ENCODE data around the gene COPG1.
"Not testable (repeated sequence)": the region's sequence is repeated elsewhere in the genome, so short reads cannot be mapped to it uniquely, and the experiment has no call there.

COPG1 gene

GRCh38 chr3:129249284-129250065, at the start of gene COPG1:
COPG1 (plus strand) TSS chr3:129249606; CDS start chr3:129249710, 104 bp downstream.
- no peak for DNase-seq (ENCODE audit: low read depth, low spot score)
- Histone ChIP-seq H3K36me3 (ENCODE audit: insufficient read depth, low read length) (peaks cover 25% of the 10 kb centered on the region), H3K27ac (peak within 1 kb of the TSS; percentile 60; the same call in 1 of the 2 replicates), H3K9ac (ENCODE audit: insufficient read length) (peak within 1 kb of the TSS; percentile 97), H3K4me3 (peak within 1 kb of the TSS; percentile 93), H3K9me3 (ENCODE audit: low read depth, low read length) (no peaks in the 10 kb centered on the region)
- TF ChIP-seq POLR2AphosphoS5 (IDR thresholded peaks at IDR 0.05; ENCODE audit: borderline replicate concordance, low read depth, low read length) (peak; percentile 99), FOXP2 (optimal IDR thresholded peaks at IDR 0.05; ENCODE audit: control extremely low read depth, extremely low read length, insufficient read depth) (no peak)

GRCh38 chr3:129204473-129204872, 44.9 kb upstream of the COPG1 start:
- DNase-seq (ENCODE audit: low read depth, low spot score) = no peak
- TF ChIP-seq FOXP2 (optimal IDR thresholded peaks at IDR 0.05; ENCODE audit: control extremely low read depth, extremely low read length, insufficient read depth) = no peak
- no peak for TF ChIP-seq EZH2 (IDR thresholded peaks at IDR 0.05)
- Histone ChIP-seq H3K27ac (no peak overlapping the region), H3K9ac (ENCODE audit: insufficient read length) (no peak overlapping the region), H3K4me3 (no peak overlapping the region), H3K36me3 (ENCODE audit: insufficient read depth, low read length) (no peaks in the 10 kb centered on the region), H3K9me3 (ENCODE audit: low read depth, low read length) (no peaks in the 10 kb centered on the region)

DNA sequence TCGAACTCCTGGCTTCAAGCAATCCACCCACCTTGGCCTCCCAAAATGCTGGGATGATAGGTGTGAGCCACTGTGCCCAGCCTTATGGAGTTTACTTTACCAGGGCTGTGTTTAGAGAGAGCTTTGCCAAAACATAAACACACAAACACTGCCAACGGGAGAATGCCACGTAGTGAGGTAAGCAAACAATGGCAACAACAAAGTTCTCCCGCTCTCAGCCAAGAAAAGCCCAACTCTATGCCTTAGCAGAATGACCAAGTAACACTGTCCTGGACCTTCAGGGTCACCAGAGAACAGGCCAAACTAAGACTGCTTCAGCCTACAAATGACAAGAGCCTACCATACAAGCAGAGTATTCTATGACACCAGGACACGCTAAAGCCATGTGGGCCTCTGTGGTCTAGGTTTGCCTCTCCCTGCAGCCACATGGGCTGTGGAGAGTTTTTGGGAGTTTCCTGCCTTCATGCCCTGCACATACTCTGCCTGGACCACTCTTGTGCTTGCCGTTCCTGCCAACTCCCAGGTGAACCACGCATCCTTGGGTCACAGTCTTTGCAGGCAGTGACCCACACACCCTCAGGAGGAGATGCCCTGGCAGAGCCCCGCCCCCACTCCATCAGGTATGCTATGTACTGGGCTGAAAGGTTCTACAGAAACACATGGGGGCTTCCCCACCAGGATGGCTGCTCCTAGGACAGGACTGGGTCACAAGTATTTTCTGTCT, 44.1 kb upstream of the COPG1 start:
- no peaks in the 10 kb centered on the region for H3K36me3 ChIP-seq (ENCODE audit: insufficient read depth, low read length)
- no peak overlapping the region for H3K4me3 ChIP-seq
- no peak for DNase-seq (ENCODE audit: low read depth, low spot score)
- no peak overlapping the region for H3K27ac ChIP-seq
- H3K9me3 ChIP-seq (ENCODE audit: low read depth, low read length) = no peaks in the 10 kb centered on the region; the same call in 1 of the 2 replicates
- no peak overlapping the region for H3K9ac ChIP-seq (ENCODE audit: insufficient read length)
- no peak for TF ChIP-seq EZH2 (IDR thresholded peaks at IDR 0.05)
- no peak for TF ChIP-seq FOXP2 (optimal IDR thresholded peaks at IDR 0.05; ENCODE audit: control extremely low read depth, extremely low read length, insufficient read depth)
- TF ChIP-seq POLR2AphosphoS5 (IDR thresholded peaks at IDR 0.05; ENCODE audit: borderline replicate concordance, low read depth, low read length) = no peak

DNA sequence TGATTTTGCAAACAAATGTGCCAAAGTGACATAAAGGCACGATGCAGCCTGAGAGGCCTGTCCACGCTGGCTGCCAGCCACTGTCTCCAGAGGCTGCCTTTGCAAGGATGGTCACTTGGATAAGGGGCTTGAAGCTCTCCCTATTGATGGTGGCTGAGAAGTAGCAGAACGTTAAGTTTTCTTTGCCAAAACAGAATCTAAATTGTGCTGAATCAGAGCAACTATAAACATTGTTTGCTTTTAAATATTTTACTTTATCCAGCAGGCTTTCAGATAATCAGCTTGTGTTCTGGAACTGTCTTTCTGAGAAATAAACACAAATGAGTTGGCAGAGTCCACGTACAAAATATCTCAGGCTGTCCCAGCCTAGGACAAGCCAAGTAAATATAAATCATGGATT, 41.9 kb upstream of the COPG1 start:
- H3K9me3 ChIP-seq (ENCODE audit: low read depth, low read length) = no peaks in the 10 kb centered on the region; the same call in 1 of the 2 replicates
- no peak for DNase-seq (ENCODE audit: low read depth, low spot score)
- no peak for TF ChIP-seq EZH2 (IDR thresholded peaks at IDR 0.05)
- TF ChIP-seq POLR2AphosphoS5 (IDR thresholded peaks at IDR 0.05; ENCODE audit: borderline replicate concordance, low read depth, low read length) = no peak
- no peak for TF ChIP-seq FOXP2 (optimal IDR thresholded peaks at IDR 0.05; ENCODE audit: control extremely low read depth, extremely low read length, insufficient read depth)
- H3K27ac ChIP-seq = peak overlapping the region; percentile 2; the same call in 1 of the 2 replicates
- no peak overlapping the region for H3K4me3 ChIP-seq
- H3K9ac ChIP-seq (ENCODE audit: insufficient read length) = no peak overlapping the region
- no peaks in the 10 kb centered on the region for H3K36me3 ChIP-seq (ENCODE audit: insufficient read depth, low read length)

DNA sequence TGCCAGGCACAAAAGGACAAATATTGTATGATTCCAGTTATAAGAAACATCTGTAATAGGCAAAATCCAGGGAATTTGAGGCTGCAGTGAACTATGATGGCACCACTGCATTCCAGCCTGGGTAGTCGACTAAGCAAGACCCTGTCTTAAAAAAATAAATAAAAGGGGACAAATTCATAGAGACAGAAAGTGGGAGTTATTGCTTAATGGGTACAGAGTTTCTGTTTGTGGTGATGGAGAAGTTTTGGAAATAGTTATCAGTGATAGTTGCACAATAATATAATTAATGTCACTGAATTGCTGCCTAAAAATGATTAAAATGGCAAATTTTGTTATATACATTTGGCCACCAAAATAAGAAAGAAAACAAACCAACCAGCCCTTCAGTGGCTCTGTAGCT, 38.1 kb upstream of the COPG1 start:
- peak overlapping the region; percentile 32 for H3K4me3 ChIP-seq

DNA sequence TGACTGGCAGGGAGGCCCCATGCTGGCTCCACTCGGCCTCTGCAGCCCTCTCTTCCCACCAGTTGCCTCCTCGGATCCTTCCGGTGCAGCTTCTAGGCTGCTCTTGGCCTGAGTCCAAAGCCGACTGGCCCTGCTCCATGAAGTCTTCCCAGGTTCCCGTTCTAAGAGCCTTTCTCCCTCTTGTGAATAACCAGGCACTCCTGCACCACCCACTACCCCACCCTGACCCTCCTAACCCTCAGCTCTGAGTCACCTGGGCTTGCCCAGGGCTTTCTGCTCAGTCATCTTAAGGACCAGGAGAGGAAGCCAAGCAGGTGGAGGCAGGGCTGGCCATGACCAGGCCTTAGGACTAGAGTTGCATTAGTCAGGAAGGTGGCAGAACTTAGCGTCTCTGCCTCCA, 37.6 kb upstream of the COPG1 start:
- peak overlapping the region; percentile 32 for H3K27ac ChIP-seq

More for the DNA sequence above, 38.1 kb upstream of the COPG1 start:
- no peak for TF ChIP-seq EZH2 (IDR thresholded peaks at IDR 0.05)
- no peak for TF ChIP-seq FOXP2 (optimal IDR thresholded peaks at IDR 0.05; ENCODE audit: control extremely low read depth, extremely low read length, insufficient read depth)
- TF ChIP-seq POLR2AphosphoS5 (IDR thresholded peaks at IDR 0.05; ENCODE audit: borderline replicate concordance, low read depth, low read length) = no peak
- H3K27ac ChIP-seq = peak overlapping the region; percentile 32
- DNase-seq (ENCODE audit: low read depth, low spot score) = no peak
- H3K9ac ChIP-seq (ENCODE audit: insufficient read length) = peak overlapping the region; percentile 1
- H3K36me3 ChIP-seq (ENCODE audit: insufficient read depth, low read length) = no peaks in the 10 kb centered on the region
- H3K9me3 ChIP-seq (ENCODE audit: low read depth, low read length) = no peaks in the 10 kb centered on the region; the same call in 1 of the 2 replicates

GRCh38 chr3:129213238-129213637, 36.2 kb upstream of the COPG1 start:
- H3K9me3 ChIP-seq (ENCODE audit: low read depth, low read length) = no peaks in the 10 kb centered on the region; the same call in 1 of the 2 replicates

More for the DNA sequence above, 37.6 kb upstream of the COPG1 start:
- Histone ChIP-seq H3K9ac (ENCODE audit: insufficient read length) (no peak overlapping the region), H3K4me3 (peak overlapping the region; percentile 32), H3K9me3 (ENCODE audit: low read depth, low read length) (no peaks in the 10 kb centered on the region; the same call in 1 of the 2 replicates), H3K36me3 (ENCODE audit: insufficient read depth, low read length) (no peaks in the 10 kb centered on the region)
- no peak for DNase-seq (ENCODE audit: low read depth, low spot score)
- no peak for TF ChIP-seq FOXP2 (optimal IDR thresholded peaks at IDR 0.05; ENCODE audit: control extremely low read depth, extremely low read length, insufficient read depth)
- TF ChIP-seq EZH2 (IDR thresholded peaks at IDR 0.05) = no peak
- TF ChIP-seq POLR2AphosphoS5 (IDR thresholded peaks at IDR 0.05; ENCODE audit: borderline replicate concordance, low read depth, low read length) = no peak

DNA sequence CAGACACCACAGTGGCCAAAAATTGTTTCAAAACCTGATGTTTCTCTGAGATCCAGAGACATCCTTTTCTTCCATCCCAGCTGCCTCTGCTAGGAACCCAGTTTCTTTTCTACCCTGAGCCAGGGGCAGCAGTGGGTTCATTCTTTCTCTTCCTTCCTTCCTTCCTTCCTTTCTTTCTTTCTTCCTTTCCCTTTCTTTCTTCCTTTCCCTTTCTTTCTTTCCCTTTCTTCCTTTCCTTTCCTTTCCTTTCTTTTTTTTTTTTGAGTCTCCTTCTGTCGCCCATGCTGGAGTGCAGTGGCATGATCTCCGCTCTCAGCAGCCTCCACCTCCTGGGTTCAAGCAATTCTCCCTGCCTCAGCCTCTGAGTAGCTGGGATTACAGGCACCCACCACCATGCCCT, 30.7 kb upstream of the COPG1 start:
- Histone ChIP-seq H3K4me3 (no peak overlapping the region), H3K9me3 (ENCODE audit: low read depth, low read length) (no peaks in the 10 kb centered on the region), H3K9ac (ENCODE audit: insufficient read length) (no peak overlapping the region), H3K27ac (no peak overlapping the region), H3K36me3 (ENCODE audit: insufficient read depth, low read length) (no peaks in the 10 kb centered on the region)
- DNase-seq (ENCODE audit: low read depth, low spot score) = no peak
- TF ChIP-seq POLR2AphosphoS5 (IDR thresholded peaks at IDR 0.05; ENCODE audit: borderline replicate concordance, low read depth, low read length) = no peak
- no peak for TF ChIP-seq FOXP2 (optimal IDR thresholded peaks at IDR 0.05; ENCODE audit: control extremely low read depth, extremely low read length, insufficient read depth)
- TF ChIP-seq EZH2 (IDR thresholded peaks at IDR 0.05) = no peak

More at GRCh38 chr3:129213238-129213637, 36.2 kb upstream of the COPG1 start:
- Histone ChIP-seq H3K4me3 (no peak overlapping the region), H3K9ac (ENCODE audit: insufficient read length) (no peak overlapping the region), H3K36me3 (ENCODE audit: insufficient read depth, low read length) (no peaks in the 10 kb centered on the region), H3K27ac (no peak overlapping the region)
- DNase-seq (ENCODE audit: low read depth, low spot score) = no peak
- TF ChIP-seq FOXP2 (optimal IDR thresholded peaks at IDR 0.05; ENCODE audit: control extremely low read depth, extremely low read length, insufficient read depth) (no peak), POLR2AphosphoS5 (IDR thresholded peaks at IDR 0.05; ENCODE audit: borderline replicate concordance, low read depth, low read length) (no peak), EZH2 (IDR thresholded peaks at IDR 0.05) (no peak)

- Histone ChIP-seq H3K9ac (ENCODE audit: insufficient read length) (peak overlapping the region; percentile 80), H3K27ac (peak overlapping the region; percentile 97)
These were observed 25.0 kb upstream of the COPG1 start for GRCh38 chr3:129224387-129224786.

More at GRCh38 chr3:129224387-129224786, 25.0 kb upstream of the COPG1 start:
- not testable (repeated sequence) for H3K9me3 ChIP-seq (ENCODE audit: low read depth, low read length); DNase-seq (ENCODE audit: low read depth, low spot score); H3K36me3 ChIP-seq (ENCODE audit: insufficient read depth, low read length)
- peak overlapping the region; percentile 79 for H3K4me3 ChIP-seq
